Amniotic stem cell (primary cell): ENCODE measurements around the gene BMPR1B.
"Not testable (repeated sequence)": the region's sequence is repeated elsewhere in the genome, so short reads cannot be mapped to it uniquely, and the experiment has no call there.

Source experiments
- DNase-seq: peaks from one replicate; lab custom pipeline; 2025; lab: John Stamatoyannopoulos, UW

Gene BMPR1B

GRCh38 chr4:94833394-94833793 lies 75.6 kb downstream of the BMPR1B start:
- no peak for DNase-seq

GRCh38 chr4:94834501-94834900 lies 76.7 kb downstream of the BMPR1B start:
- DNase-seq = no peak

GRCh38 chr4:94841166-94841863 lies 83.6 kb downstream of the BMPR1B start:
- not testable (repeated sequence) for DNase-seq

- DNase-seq = no peak
Observed at GRCh38 chr4:94841864-94842221, 84.1 kb downstream of the BMPR1B start.

GRCh38 chr4:94843216-94843615 lies 85.5 kb downstream of the BMPR1B start:
- DNase-seq = no peak

GRCh38 chr4:94848326-94848725 lies 90.6 kb downstream of the BMPR1B start:
- DNase-seq = no peak

- no peak for DNase-seq
Observed at GRCh38 chr4:94849901-94850300, 92.1 kb downstream of the BMPR1B start.

GRCh38 chr4:94852616-94853015 lies 94.9 kb downstream of the BMPR1B start:
- DNase-seq = no peak

- DNase-seq = no peak
Observed at GRCh38 chr4:94856030-94856429, 98.3 kb downstream of the BMPR1B start.

- DNase-seq = no peak
Observed at GRCh38 chr4:94870146-94870545, 112.4 kb downstream of the BMPR1B start.

- DNase-seq = no peak
Observed at GRCh38 chr4:94871644-94872305, 114.0 kb downstream of the BMPR1B start.

GRCh38 chr4:94877973-94878372 lies 120.2 kb downstream of the BMPR1B start:
- DNase-seq = no peak

- no peak for DNase-seq
Observed at GRCh38 chr4:94880956-94881355, 123.2 kb downstream of the BMPR1B start.

- no peak for DNase-seq
Observed at GRCh38 chr4:94882756-94883155, 125.0 kb downstream of the BMPR1B start.

GRCh38 chr4:94887027-94887426 lies 129.3 kb downstream of the BMPR1B start:
- no peak for DNase-seq

GRCh38 chr4:94889523-94889922 lies 131.8 kb downstream of the BMPR1B start:
- DNase-seq = no peak

GRCh38 chr4:94889946-94890345 lies 132.2 kb downstream of the BMPR1B start:
- no peak for DNase-seq

GRCh38 chr4:94890579-94890978 lies 132.8 kb downstream of the BMPR1B start:
- no peak for DNase-seq

GRCh38 chr4:94892051-94892450 lies 134.3 kb downstream of the BMPR1B start:
- DNase-seq = no peak

GRCh38 chr4:94895081-94895480 lies 137.3 kb downstream of the BMPR1B start:
- no peak for DNase-seq

GRCh38 chr4:94897023-94897422 lies 139.3 kb downstream of the BMPR1B start:
- DNase-seq = no peak

- no peak for DNase-seq
Observed at GRCh38 chr4:94905511-94905910, 147.8 kb downstream of the BMPR1B start.

- DNase-seq = no peak
Observed at GRCh38 chr4:94909645-94910044, 151.9 kb downstream of the BMPR1B start.

- no peak for DNase-seq
Observed at GRCh38 chr4:94911106-94911505, 153.4 kb downstream of the BMPR1B start.
